Mononuclear cell (primary cell): ENCODE measurements around the gene SPEF1. TPM values are rescaled to one million over a fixed set of nuclear protein-coding genes. Genes with fewer than 3 reads are reported as not detected.
A peak's percentile ranks its signal among the peaks of the same experiment; 100 is the strongest.

ENCODE experiments used
- H3K27me3 ChIP-seq: 2 replicates; pipeline ENCODE4 v1.6.0; 2011; ENCODE audit warnings: low read length, control low read depth; ENCODE audit not compliant: insufficient read depth
- H3K4me1 ChIP-seq: 2 replicates; pipeline ENCODE4 v1.5.1; 2011; ENCODE audit warnings: mild to moderate bottlenecking, low read length, control low read depth; ENCODE audit not compliant: insufficient read depth
- H3K4me3 ChIP-seq: 2 replicates; pipeline ENCODE4 v1.5.1; 2011; ENCODE audit warnings: mild to moderate bottlenecking, low read length, moderate library complexity
- H3K9me3 ChIP-seq: 2 replicates; pipeline ENCODE4 v1.5.1; 2011; ENCODE audit warnings: low read depth, mild to moderate bottlenecking, control low read depth, low read length
- total RNA-seq: library from RNA; depleted of rRNA; stranded (reverse); fragments of >200 nt; gene quantifications from one replicate; pipeline ENCODE4 v1.2.3, GENCODE V29; 2012

SPEF1 gene
- total RNA-seq, 1 donor, result not detected

DNA sequence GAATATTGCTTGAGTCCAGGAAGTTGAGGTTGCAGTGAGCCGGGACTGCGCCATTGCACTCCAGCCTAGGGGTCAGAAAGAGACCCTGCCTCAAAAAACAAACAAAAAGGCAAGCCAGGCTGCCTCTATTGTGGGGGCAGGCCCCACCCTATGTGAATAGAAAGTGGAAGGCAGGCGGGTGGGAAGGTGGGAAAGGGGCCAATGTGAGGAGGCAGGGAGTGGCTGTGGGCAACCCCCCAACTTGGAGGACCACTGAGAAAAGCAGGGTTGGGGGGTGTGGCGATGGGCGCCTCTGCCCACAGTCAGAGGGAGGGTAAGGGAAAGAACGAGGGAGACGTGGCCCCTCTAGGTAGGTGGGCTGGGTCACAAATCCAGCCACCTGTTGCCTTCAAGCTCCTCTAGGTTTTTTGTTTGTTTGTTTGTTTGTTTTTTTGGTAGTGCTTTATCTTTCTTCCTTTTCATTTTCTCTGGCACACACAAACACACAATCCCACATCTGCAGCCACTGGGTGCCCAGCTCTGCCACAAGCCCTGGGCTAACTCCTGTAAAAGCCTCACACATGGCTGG, 33.8 kb upstream of the SPEF1 start:
- Histone ChIP-seq H3K27me3 (no peaks in the 10 kb centered on the region), H3K4me1 (peaks cover 86% of the 10 kb centered on the region)

DNA sequence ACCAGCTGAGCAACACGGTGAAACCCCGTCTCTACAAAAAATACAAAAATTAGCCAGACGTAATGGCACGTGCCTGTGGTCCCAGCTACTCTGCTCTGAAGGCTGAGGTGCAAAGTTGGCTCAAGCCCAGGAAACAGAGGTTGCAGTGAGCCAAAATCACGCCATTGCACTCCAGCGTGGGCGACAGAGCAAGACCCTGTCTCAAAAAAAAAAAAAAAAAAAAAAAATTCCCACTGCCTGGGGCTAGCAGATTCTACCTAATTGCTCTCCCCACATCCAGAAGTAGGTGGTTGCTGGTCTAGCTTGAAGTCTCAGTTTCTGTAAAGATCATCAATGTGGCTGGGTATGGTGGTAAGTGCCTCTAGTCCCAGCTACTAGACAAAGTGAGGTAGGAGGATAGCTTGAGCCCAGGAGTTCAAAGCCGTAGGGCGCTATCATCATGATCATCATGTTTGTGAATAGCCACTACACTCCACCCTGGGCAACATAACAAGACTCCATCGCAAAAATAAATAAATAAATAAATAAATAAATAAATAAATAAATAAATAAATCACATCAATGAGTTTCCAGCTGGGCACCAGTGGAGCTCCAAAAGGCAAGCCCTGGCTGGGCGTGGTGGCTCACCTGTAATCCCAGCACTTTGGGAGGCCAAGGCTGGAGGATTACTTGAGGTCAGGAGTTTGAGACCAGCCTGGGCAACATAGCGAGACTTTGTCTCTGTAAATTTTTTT, 32.8 kb upstream of the SPEF1 start:
- H3K4me3 ChIP-seq, result no peak overlapping the region
- H3K9me3 ChIP-seq, result no peaks in the 10 kb centered on the region
- peaks cover 82% of the 10 kb centered on the region for H3K4me1 ChIP-seq

More for the DNA sequence above, 33.8 kb upstream of the SPEF1 start:
- Histone ChIP-seq H3K9me3 (no peaks in the 10 kb centered on the region), H3K4me3 (no peak overlapping the region)

DNA sequence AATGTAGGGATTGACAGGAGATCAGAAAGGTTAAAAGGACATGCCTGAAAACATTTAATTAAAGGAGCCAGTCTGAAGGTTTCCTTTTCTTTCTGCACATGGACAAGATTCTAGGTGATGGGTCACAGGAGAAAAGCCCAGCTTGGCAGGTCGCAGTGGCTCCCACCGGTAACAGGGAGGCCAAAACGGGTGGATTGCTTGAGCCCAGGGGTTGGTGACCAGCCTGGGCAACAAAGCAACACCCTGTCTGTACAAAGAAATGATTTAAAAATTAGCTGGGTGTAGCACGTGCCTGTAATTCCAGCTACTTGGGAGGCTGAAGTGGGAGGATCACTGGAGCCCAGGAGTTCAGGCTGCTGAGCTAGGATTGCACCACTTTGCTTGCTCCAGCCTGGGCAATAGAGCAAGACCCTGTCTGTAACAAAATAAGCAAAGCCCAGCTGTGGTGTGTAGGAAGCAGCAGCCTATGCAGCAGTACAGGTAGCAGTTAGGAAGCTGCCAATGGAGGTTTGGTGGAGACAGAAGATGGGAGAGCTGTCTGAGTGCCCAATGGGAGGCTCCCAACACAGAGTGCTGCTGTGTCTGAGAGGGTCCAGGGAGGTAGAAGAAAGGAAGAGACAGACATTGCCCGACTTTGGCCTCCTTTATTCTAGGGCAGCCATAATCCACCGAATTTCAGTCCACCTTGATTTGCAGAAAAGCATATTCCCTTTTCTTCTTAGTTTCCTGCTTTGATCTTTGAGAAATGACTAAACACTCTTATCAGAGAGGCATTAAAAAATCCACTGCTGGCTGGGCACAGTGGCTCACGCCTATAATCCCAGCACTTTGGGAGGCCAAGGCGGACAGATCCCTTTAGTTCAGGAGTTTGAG, 32.0 kb upstream of the SPEF1 start:
- Histone ChIP-seq H3K27me3 (no peaks in the 10 kb centered on the region), H3K9me3 (no peaks in the 10 kb centered on the region), H3K4me1 (peaks cover 81% of the 10 kb centered on the region), H3K4me3 (no peak overlapping the region)

More for the DNA sequence above, 32.8 kb upstream of the SPEF1 start:
- no peaks in the 10 kb centered on the region for H3K27me3 ChIP-seq

DNA sequence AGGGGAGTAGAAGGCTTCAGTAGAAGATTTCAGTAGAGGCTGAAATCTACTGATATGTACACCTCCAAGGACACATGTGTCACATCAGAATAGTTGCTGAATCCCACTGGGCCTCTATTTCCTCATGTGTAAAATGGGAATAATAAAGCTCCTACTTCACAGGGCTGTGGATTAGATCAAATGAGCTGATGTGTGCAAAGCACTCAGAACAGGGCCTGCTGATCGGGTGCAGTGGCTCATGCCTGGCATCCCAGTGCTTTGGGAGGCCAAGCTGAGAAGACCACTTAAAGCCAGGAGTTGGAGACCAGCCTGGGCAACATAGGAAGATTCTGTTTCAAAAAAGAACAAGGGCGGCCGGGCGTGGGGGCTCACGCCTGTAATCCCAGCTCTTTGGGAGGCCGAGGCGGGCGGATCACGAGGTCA, 31.0 kb upstream of the SPEF1 start:
- Histone ChIP-seq H3K4me1 (peaks cover 87% of the 10 kb centered on the region), H3K4me3 (no peak overlapping the region)

DNA sequence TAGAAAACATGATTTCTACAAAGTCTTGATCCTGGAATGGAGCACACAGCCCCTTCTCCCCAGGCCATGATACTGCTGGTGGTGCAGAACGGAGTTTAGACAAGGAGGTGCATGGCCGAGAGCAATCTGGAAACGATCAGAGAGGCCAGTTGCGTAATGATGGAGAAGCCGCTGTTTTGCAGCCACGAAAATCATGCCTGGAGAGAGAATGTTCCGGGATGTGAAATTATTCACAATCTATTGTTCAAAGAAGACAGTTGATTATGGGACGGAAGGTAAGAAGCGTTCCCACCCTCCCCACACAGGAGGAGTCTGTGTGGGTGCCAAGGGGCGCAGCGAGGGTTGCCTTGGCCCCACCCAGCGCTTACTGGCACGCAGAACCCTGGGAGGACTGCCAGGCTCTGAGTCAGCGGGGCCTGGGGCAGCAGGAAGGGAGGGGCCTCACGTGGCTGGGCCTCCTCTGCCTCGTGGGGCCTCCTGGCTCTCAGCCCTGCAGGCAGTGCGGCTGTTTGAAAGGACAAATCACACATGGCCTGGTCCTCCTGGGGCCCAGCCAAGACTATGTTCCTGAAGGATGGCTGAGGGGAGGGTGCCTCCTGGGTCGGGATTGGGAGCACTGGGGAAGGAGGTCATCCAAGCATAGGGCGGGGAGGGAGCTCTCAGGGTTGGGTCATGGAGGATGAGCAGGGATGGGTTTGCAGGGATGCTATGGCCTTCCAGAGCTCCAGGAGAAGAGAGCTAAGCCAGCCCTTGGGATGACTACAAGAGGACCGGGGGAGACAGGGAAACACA, 30.4 kb upstream of the SPEF1 start:
- Histone ChIP-seq H3K4me3 (peak overlapping the region; percentile 37), H3K27me3 (no peaks in the 10 kb centered on the region), H3K9me3 (no peaks in the 10 kb centered on the region), H3K4me1 (peaks cover 92% of the 10 kb centered on the region)

More for the DNA sequence above, 31.0 kb upstream of the SPEF1 start:
- H3K9me3 ChIP-seq, result no peaks in the 10 kb centered on the region
- no peaks in the 10 kb centered on the region for H3K27me3 ChIP-seq

DNA sequence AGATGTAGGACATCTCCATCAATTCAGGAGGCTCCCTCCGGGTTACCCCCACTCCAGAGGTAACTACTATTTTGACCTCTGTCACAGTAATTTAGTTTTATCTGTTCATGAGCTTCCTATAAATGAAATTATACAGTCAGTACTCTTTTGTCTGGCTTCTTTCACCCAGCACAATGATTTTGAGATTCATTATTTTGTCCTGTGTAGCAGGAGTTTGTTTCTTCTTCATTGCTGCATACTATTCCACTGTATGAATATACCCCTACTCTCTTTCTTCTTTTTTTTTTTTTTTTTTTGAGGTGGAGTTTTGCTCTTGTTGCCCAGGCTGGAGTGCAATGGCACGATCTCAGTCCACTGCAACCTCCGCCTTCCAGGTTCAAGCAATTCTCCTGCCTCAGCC, 27.3 kb upstream of the SPEF1 start:
- H3K4me1 ChIP-seq, result peaks cover 94% of the 10 kb centered on the region
- no peaks in the 10 kb centered on the region for H3K9me3 ChIP-seq
- no peak overlapping the region for H3K4me3 ChIP-seq
- no peaks in the 10 kb centered on the region for H3K27me3 ChIP-seq

DNA sequence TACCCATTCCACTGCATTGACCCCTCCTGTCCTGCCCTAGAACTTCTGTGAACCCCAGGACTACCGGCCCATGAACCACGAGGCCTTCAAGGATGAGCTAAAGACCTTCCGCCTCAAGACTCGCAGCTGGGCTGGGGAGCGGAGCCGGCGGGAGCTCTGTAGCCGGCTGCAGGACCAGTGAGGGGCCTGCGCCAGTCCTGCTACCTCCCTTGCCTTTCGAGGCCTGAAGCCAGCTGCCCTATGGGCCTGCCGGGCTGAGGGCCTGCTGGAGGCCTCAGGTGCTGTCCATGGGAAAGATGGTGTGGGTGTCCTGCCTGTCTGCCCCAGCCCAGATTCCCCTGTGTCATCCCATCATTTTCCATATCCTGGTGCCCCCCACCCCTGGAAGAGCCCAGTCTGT, 23.5 kb upstream of the SPEF1 start:
- peaks cover 94% of the 10 kb centered on the region for H3K4me1 ChIP-seq
- H3K27me3 ChIP-seq, result no peaks in the 10 kb centered on the region
- no peak overlapping the region for H3K4me3 ChIP-seq
- H3K9me3 ChIP-seq, result no peaks in the 10 kb centered on the region

DNA sequence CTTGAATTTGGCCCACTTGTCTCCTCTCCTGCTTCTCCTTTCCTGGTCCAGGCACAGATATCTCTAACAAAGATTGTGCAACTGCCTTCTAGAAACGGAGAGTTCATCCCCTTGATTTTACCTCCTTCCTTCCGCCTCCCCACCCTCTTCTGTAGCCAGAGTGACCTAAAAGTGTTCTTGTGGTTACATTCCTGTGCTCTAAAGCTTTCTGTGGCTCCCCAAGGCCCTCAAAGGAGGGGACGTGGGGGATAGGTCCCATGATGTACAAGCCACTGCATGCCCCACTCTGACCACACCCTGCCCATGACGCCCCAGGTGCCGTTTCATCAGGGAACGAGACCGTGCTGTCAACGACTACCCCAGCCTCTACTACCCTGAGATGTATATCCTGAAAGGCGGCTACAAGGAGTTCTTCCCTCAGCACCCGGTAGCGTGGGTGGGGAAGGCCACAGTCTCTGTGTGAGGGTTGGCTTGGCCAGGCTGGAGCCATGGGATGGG, 23.1 kb upstream of the SPEF1 start:
- H3K27me3 ChIP-seq, result no peaks in the 10 kb centered on the region
- peaks cover 95% of the 10 kb centered on the region for H3K4me1 ChIP-seq
- H3K9me3 ChIP-seq, result no peaks in the 10 kb centered on the region
- H3K4me3 ChIP-seq, result no peak overlapping the region

DNA sequence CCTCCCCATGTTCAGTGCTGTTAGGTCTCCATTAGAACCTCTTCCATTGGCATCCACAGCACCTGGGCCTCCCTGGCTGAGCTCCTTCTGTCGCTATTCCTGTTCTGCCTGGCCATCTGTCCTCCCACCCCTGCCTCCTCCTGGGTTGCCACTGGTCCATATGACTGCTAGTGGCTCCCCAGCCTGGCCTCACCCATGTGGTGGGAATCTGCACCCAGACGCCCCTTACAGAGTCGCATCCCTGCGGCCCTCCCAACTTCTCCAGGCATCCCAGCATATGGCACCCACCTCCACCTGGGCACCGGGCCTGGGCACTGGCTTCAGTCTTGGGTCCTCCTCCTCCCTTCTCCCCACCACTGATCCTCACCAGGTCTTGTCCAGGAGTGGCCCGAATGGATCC, 22.6 kb upstream of the SPEF1 start:
- H3K4me1 ChIP-seq, result peaks cover 99% of the 10 kb centered on the region
- H3K9me3 ChIP-seq, result no peaks in the 10 kb centered on the region
- no peak overlapping the region for H3K4me3 ChIP-seq
- H3K27me3 ChIP-seq, result no peaks in the 10 kb centered on the region

DNA sequence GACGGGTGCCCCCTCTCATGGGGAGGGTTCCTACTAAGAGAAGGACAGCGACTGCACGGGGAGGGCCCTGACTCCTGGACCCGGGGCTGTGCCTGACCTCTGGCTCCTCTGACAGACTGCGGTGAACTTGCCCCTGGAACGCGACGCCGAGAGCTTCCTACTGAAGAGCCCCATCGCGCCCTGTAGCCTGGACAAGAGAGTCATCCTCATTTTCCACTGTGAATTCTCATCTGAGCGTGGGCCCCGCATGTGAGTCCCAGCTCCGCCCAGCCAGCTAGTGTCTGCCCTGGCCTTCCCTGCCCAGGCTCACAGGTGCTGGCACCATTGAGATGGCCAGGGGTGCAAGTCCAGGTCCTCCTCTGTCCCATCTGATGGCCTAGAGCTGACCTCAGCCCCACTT, 22.0 kb upstream of the SPEF1 start:
- Histone ChIP-seq H3K9me3 (no peaks in the 10 kb centered on the region), H3K27me3 (no peaks in the 10 kb centered on the region), H3K4me1 (peaks cover 100% of the 10 kb centered on the region), H3K4me3 (no peak overlapping the region)

DNA sequence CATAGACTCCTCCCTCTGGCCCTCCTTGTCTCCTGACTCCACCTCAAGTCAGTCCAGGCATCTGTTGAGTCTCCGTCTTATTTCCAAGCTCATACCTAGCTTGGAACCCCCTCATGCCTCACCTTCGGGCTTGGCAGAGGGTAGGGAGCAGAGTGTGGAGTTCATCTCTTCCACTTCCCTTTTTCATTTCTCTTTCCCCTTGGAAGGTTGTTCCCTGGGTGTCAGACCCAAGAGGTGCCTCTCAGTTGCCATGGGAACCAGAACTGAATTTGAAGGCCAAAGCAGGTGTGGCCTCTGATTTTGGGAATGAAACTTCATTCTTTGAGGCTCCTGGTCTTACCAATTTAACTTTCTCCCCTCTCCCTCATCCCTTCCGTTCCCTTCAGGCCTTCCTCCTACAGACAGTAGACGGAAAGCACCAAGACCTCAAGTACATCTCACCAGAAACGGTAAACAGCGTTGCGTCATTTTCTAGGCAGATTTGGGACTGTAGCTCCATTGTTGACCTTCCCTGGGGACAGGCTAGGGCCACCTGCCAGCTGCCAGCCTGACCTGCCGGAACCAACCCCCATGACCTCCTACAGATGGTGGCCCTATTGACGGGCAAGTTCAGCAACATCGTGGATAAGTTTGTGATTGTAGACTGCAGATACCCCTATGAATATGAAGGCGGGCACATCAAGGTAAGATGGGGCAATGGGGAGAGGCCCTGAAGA, 21.4 kb upstream of the SPEF1 start:
- no peak overlapping the region for H3K4me3 ChIP-seq

DNA sequence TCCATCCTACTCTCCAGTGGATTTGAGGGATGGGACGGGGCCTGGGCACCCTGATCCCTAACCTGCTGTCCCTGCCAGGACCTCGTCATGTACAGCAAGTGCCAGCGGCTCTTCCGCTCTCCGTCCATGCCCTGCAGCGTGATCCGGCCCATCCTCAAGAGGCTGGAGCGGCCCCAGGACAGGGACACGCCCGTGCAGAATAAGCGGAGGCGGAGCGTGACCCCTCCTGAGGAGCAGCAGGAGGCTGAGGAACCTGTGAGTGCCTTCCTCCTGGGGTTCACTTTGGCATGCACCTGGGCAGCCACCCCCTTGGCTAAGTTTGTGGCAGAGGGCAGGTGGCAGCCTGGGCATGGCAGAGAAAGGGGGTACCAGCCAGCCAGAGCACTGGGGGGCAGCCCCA, 20.6 kb upstream of the SPEF1 start:
- peaks cover 100% of the 10 kb centered on the region for H3K4me1 ChIP-seq
- H3K4me3 ChIP-seq, result no peak overlapping the region
- no peaks in the 10 kb centered on the region for H3K27me3 ChIP-seq
- no peaks in the 10 kb centered on the region for H3K9me3 ChIP-seq

More for the DNA sequence above, 21.4 kb upstream of the SPEF1 start:
- Histone ChIP-seq H3K27me3 (no peaks in the 10 kb centered on the region), H3K9me3 (no peaks in the 10 kb centered on the region), H3K4me1 (peaks cover 100% of the 10 kb centered on the region)

DNA sequence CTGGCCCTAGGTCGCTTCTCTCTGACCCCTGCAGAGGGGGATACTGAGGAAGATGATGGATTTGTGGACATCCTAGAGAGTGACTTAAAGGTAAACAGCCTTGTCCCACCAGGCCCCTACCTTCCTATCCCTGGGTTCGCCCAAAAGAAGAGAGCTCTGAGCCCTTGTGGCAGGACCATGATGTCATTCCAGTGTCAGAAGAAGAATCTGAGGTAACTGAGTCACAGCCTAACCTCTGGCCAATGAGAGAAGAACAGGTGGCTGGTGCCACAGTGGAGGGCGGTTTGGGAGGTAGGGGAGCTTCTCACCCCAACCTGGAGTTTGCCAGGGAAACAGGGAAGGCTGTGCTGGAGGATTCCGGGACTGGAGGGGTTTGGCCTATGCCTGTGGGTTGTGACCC, 20.1 kb upstream of the SPEF1 start:
- Histone ChIP-seq H3K4me1 (peaks cover 100% of the 10 kb centered on the region), H3K9me3 (no peaks in the 10 kb centered on the region), H3K4me3 (no peak overlapping the region), H3K27me3 (no peaks in the 10 kb centered on the region)

DNA sequence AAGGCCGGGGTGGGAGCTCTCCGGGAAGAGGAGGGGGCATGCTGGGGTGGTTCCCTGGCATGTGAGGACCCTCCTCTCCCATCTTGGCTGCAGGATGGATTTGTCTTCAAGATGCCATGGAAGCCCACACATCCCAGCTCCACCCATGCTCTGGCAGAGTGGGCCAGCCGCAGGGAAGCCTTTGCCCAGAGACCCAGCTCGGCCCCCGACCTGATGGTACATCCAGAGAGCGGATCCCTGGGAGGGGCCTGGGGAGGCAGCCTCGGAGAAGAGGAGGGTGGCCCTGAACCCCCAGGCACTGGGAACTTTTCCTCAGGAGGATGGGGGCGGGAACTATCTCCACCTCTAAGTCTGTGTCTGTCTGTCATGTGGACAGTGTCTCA, 19.6 kb upstream of the SPEF1 start:
- no peak overlapping the region for H3K4me3 ChIP-seq
- no peaks in the 10 kb centered on the region for H3K9me3 ChIP-seq
- peaks cover 96% of the 10 kb centered on the region for H3K4me1 ChIP-seq
- H3K27me3 ChIP-seq, result no peaks in the 10 kb centered on the region
